Neural cell (in vitro differentiated cells): ENCODE data around the gene REXO1. TPM values are rescaled to one million over a fixed set of nuclear protein-coding genes. Genes with fewer than 3 reads are reported as not detected.

Experiments
- H2AFZ ChIP-seq: fragments of 200-600, 300-800 bp; sonication (generic), shearing (Covaris generic); 2 replicates; pipeline ENCODE4 v1.6.0; 2014; ENCODE audit warnings: low read depth, mild to moderate bottlenecking, antibody characterized with exemption, low read length, moderate library complexity
- H3F3A ChIP-seq: fragments of 200-600 bp; shearing (Covaris generic); 2 replicates; pipeline ENCODE4 v1.6.1; 2016; ENCODE audit warnings: mild to moderate bottlenecking, moderate library complexity, mixed read lengths, antibody characterized with exemption, low read length; ENCODE audit not compliant: insufficient read depth, poor library complexity, severe bottlenecking
- H3K27ac ChIP-seq: fragments of 200-600, 300-800 bp; sonication (generic), shearing (Covaris generic); 2 replicates; pipeline ENCODE4 v1.5.1; 2014; ENCODE audit warnings: mild to moderate bottlenecking, low read length, moderate library complexity
- H3K27me3 ChIP-seq: fragments of 300-800, 200-600 bp; sonication (generic), shearing (Covaris generic); 2 replicates; pipeline ENCODE4 v1.6.0; 2014; ENCODE audit warnings: mild to moderate bottlenecking, low read depth, low read length, moderate library complexity; ENCODE audit not compliant: insufficient read depth
- H3K36me3 ChIP-seq: fragments of 300-800, 200-600 bp; sonication (generic), shearing (Covaris generic); 2 replicates; pipeline ENCODE4 v1.5.1; 2014; ENCODE audit warnings: mild to moderate bottlenecking, antibody characterized with exemption, low read length, moderate library complexity; ENCODE audit not compliant: insufficient read depth
- H3K4me2 ChIP-seq: fragments of 300-800, 200-600 bp; sonication (generic), shearing (Covaris generic); 2 replicates; pipeline ENCODE4 v1.6.0; 2014; ENCODE audit warnings: mild to moderate bottlenecking, low read length
- H3K4me3 ChIP-seq: fragments of 300-800, 200-600 bp; sonication (generic), shearing (Covaris generic); 2 replicates; pipeline ENCODE4 v1.5.1; 2014; ENCODE audit warnings: mild to moderate bottlenecking, low read length, moderate library complexity
- H3K79me2 ChIP-seq: fragments of 200-600 bp; shearing (Covaris generic); replicated peaks from 2 replicates; pipeline ENCODE4 v1.6.0; 2014; ENCODE audit warnings: mild to moderate bottlenecking, low read length, moderate library complexity; ENCODE audit not compliant: insufficient read depth
- H3K9ac ChIP-seq: fragments of 300-800, 200-600 bp; sonication (generic), shearing (Covaris generic); 2 replicates; pipeline ENCODE4 v1.6.1; 2016; ENCODE audit warnings: mild to moderate bottlenecking, low read length, mixed read lengths
- H3K9me2 ChIP-seq: fragments of 200-600 bp; shearing (Covaris generic); 2 replicates; pipeline ENCODE4 v1.6.1; 2016; ENCODE audit warnings: mild to moderate bottlenecking, low read length, mixed read lengths; ENCODE audit not compliant: insufficient read depth
- H3K9me3 ChIP-seq: fragments of 200-600, 300-800 bp; sonication (generic), shearing (Covaris generic); 2 replicates; pipeline ENCODE4 v1.6.1; 2016; ENCODE audit warnings: mild to moderate bottlenecking, mixed run types, low read length, moderate library complexity, mixed read lengths
- H4K20me1 ChIP-seq: fragments of 200-600 bp; shearing (Covaris generic); 2 replicates; pipeline ENCODE4 v1.6.1; 2016; ENCODE audit warnings: mild to moderate bottlenecking, mixed run types; ENCODE audit not compliant: insufficient read depth
- CTCF ChIP-seq: fragments of 450-650 bp; IDR thresholded peaks from 2 replicates; pipeline ENCODE4 v1.5.1; 2014; ENCODE audit warnings: antibody characterized with exemption, mild to moderate bottlenecking, moderate library complexity; ENCODE audit not compliant: poor library complexity, severe bottlenecking
- EP300 ChIP-seq: fragments of 450-650 bp; conservative IDR thresholded peaks from 2 replicates; pipeline ENCODE4 v1.6.1; 2014; ENCODE audit warnings: antibody characterized with exemption, mild to moderate bottlenecking, moderate library complexity; ENCODE audit not compliant: poor library complexity, severe bottlenecking
- EZH2 ChIP-seq: fragments of 200-600, 300-800 bp; shearing (Covaris generic), sonication (generic); IDR thresholded peaks from 2 replicates; pipeline ENCODE4 v1.6.1; 2014; ENCODE audit warnings: antibody characterized with exemption, low read length, borderline replicate concordance, mild to moderate bottlenecking; ENCODE audit not compliant: insufficient read depth, poor library complexity, severe bottlenecking
- MXI1 ChIP-seq: fragments of 450-650 bp; conservative IDR thresholded peaks from 2 replicates; pipeline ENCODE4 v1.6.1; 2014; ENCODE audit warnings: antibody characterized with exemption, mild to moderate bottlenecking; ENCODE audit not compliant: poor library complexity, severe bottlenecking
- POLR2AphosphoS5 ChIP-seq: IDR thresholded peaks from 2 replicates; pipeline ENCODE4 v1.6.1; 2012
- RAD21 ChIP-seq: fragments of 450-650 bp; conservative IDR thresholded peaks from 2 replicates; pipeline ENCODE4 v1.6.1; 2014; ENCODE audit warnings: antibody characterized with exemption, mild to moderate bottlenecking, moderate library complexity
- REST ChIP-seq: IDR thresholded peaks from 2 replicates; pipeline ENCODE4 v1.6.1; 2012; ENCODE audit warnings: borderline replicate concordance
- SMC3 ChIP-seq: fragments of 450-650 bp; conservative IDR thresholded peaks from 2 replicates; pipeline ENCODE4 v1.6.1; 2014; ENCODE audit warnings: antibody characterized with exemption, mild to moderate bottlenecking, moderate library complexity; ENCODE audit not compliant: poor library complexity
- TAF1 ChIP-seq: IDR thresholded peaks from 2 replicates; pipeline ENCODE4 v1.6.1; 2012; ENCODE audit warnings: low read depth
- polyA plus RNA-seq: library from polyadenylated mRNA; depleted of rRNA; stranded (reverse); fragments of >200 nt; gene quantifications from 2 replicates; pipeline ENCODE4 v1.2.3, GENCODE V29; 2014

REXO1 gene
- polyA plus RNA-seq, 1 donor from 2014 or later, result 9.2 TPM

GRCh38 chr19:1805401-1806183 lies 42.7 kb downstream of the REXO1 start:
- no peaks in the 10 kb centered on the region for H3K79me2 ChIP-seq
- H3F3A ChIP-seq, result no peaks in the 10 kb centered on the region
- no peak overlapping the region for H3K27ac ChIP-seq
- no peaks in the 10 kb centered on the region for H3K9me3 ChIP-seq
- no peaks in the 10 kb centered on the region for H4K20me1 ChIP-seq
- H3K36me3 ChIP-seq, result no peaks in the 10 kb centered on the region
- TF ChIP-seq MXI1, result no peak
- TF ChIP-seq EZH2, result no peak
- TF ChIP-seq EP300, result no peak
- TF ChIP-seq POLR2AphosphoS5, result no peak
- TF ChIP-seq TAF1, result no peak
- TF ChIP-seq CTCF, result no peak
- no peak for TF ChIP-seq REST
- TF ChIP-seq RAD21, result no peak
- TF ChIP-seq SMC3, result no peak
- no peak overlapping the region for H3K4me3 ChIP-seq
- H3K9me2 ChIP-seq, result no peaks in the 10 kb centered on the region
- no peak overlapping the region for H3K4me2 ChIP-seq
- no peak overlapping the region for H2AFZ ChIP-seq
- H3K9ac ChIP-seq, result no peak overlapping the region
- no peaks in the 10 kb centered on the region for H3K27me3 ChIP-seq

- Histone ChIP-seq H3K9me2 (no peaks in the 10 kb centered on the region), H3K27ac (no peak overlapping the region), H4K20me1 (no peaks in the 10 kb centered on the region), H3F3A (no peaks in the 10 kb centered on the region), H3K36me3 (no peaks in the 10 kb centered on the region), H3K4me2 (no peak overlapping the region), H3K27me3 (no peaks in the 10 kb centered on the region), H3K9me3 (no peaks in the 10 kb centered on the region), H3K9ac (no peak overlapping the region), H3K4me3 (no peak overlapping the region), H3K79me2 (no peaks in the 10 kb centered on the region), H2AFZ (no peak overlapping the region)
- TF ChIP-seq REST (no peak), SMC3 (no peak), POLR2AphosphoS5 (no peak), CTCF (no peak), MXI1 (no peak), TAF1 (no peak), RAD21 (no peak), EZH2 (no peak), EP300 (no peak)
These were observed 43.4 kb downstream of the REXO1 start for GRCh38 chr19:1804858-1805257.
